ENCODE measurements around the gene MAFG.

- TF ChIP-seq CTCF (IDR thresholded peaks at IDR 0.05; ENCODE audit: insufficient read depth, low read depth, low read length), result no peak
- no peak for TF ChIP-seq EZH2 (IDR thresholded peaks at IDR 0.05; ENCODE audit: insufficient read depth, low read length)
Observed at GRCh38 chr17:81901167-81902022, 26.1 kb downstream of the MAFG start.

All from astrocyte (in vitro differentiated cells and primary cell).